Endothelial cell of umbilical vein (primary cell): ENCODE results near the gene ARHGAP30. TPM values are rescaled to one million over a fixed set of nuclear protein-coding genes. Genes with fewer than 3 reads are reported as not detected.

ENCODE experiments used
- BruUV-seq: library from RNA; stranded (reverse); fragments of 400-500 nt; replicated peaks from 2 replicates; lab custom pipeline; 2021; lab: Mats Ljungman, UMichigan
- CTCF ChIA-PET: fragments of 300-600, 350-600 bp; sonication (Branson Sonifier 250); formaldehyde crosslinking; loops from one replicate; lab custom pipeline; 2021; ENCODE audit warnings: antibody characterized with exemption, inconsistent platforms; lab: Charles Lee
- POLR2A ChIA-PET: fragments of 300-600, 350-600 bp; sonication (Branson Sonifier 250); formaldehyde crosslinking; loops from one replicate; lab custom pipeline; 2021; ENCODE audit warnings: antibody characterized with exemption, inconsistent platforms; lab: Charles Lee
- DNase-seq: peaks from one replicate; pipeline ENCODE4 v3.0.0-alpha.2; 2011; ENCODE audit warnings: low read depth, low spot score
- FAIRE-seq: peaks from 2 replicates; lab custom pipeline; 2011; peaks lifted over from hg19 to GRCh38; lab: Jason Lieb, UNC
- H2AFZ ChIP-seq: 2 replicates; pipeline ENCODE4 v1.6.0; 2012; ENCODE audit warnings: low read depth, low read length, control low read depth, inconsistent platforms
- H3K27ac ChIP-seq: 2 replicates; pipeline ENCODE4 v1.5.1; 2011; ENCODE audit warnings: low read depth, mild to moderate bottlenecking, control low read depth, low read length, moderate library complexity; ENCODE audit not compliant: insufficient read depth
- H3K27me3 ChIP-seq, 2 experiments: 2 replicates each; pipeline versions ENCODE4 v1.6.0 to v1.6.1; 2011; ENCODE audit warnings: low read length in 2 of 2, mixed read lengths in 1 of 2; ENCODE audit not compliant: control insufficient read depth in 2 of 2, insufficient read depth in 2 of 2
- H3K36me3 ChIP-seq, 2 experiments: 2 replicates in 1 of 2; 3 replicates in 1 of 2; pipeline ENCODE4 v1.5.1; 2011; ENCODE audit warnings: low read length in 2 of 2, mild to moderate bottlenecking in 1 of 2, moderate library complexity in 1 of 2; ENCODE audit not compliant: control insufficient read depth in 2 of 2, insufficient read depth in 2 of 2; ENCODE audit errors: extremely low read depth in 1 of 2
- H3K4me1 ChIP-seq: 3 replicates; pipeline ENCODE4 v1.5.1; 2011; ENCODE audit warnings: mild to moderate bottlenecking, low read length; ENCODE audit not compliant: control insufficient read depth, insufficient read depth; ENCODE audit errors: extremely low read depth
- H3K4me2 ChIP-seq: 2 replicates; pipeline ENCODE4 v1.6.1; 2011; ENCODE audit warnings: low read length, control low read depth, mixed read lengths; ENCODE audit not compliant: insufficient read depth
- H3K4me3 ChIP-seq, 3 experiments: fragments of 200-600 bp in 1 of 3; sonication (generic), shearing (Covaris generic) in 1 of 3; replicated peaks in 1 of 3; 2 replicates each; pipeline ENCODE4 v1.5.1; 2011 to 2016; ENCODE audit warnings: control low read depth in 3 of 3, low read length in 3 of 3, mild to moderate bottlenecking in 2 of 3, inconsistent platforms in 1 of 3, low read depth in 1 of 3, moderate library complexity in 1 of 3; ENCODE audit not compliant: insufficient read depth in 1 of 3
- H3K79me2 ChIP-seq: 2 replicates; pipeline ENCODE4 v1.6.0; 2012; ENCODE audit warnings: low read length, inconsistent platforms; ENCODE audit not compliant: control insufficient read depth, insufficient read depth
- H3K9ac ChIP-seq: replicated peaks from 2 replicates; pipeline ENCODE3; 2011; ENCODE audit warnings: low read length, control low read depth; ENCODE audit not compliant: insufficient read depth; ENCODE audit errors: extremely low read depth
- H3K9me1 ChIP-seq: replicated peaks from 3 replicates; pipeline ENCODE4 v1.6.0; 2011; ENCODE audit warnings: mild to moderate bottlenecking, low read length; ENCODE audit not compliant: control insufficient read depth, insufficient read depth; ENCODE audit errors: extremely low read depth
- H3K9me3 ChIP-seq: replicated peaks from 2 replicates; pipeline ENCODE4 v1.5.1; 2012; ENCODE audit warnings: low read length, inconsistent platforms; ENCODE audit not compliant: control insufficient read depth, insufficient read depth
- H4K20me1 ChIP-seq: replicated peaks from 2 replicates; pipeline ENCODE3; 2011; ENCODE audit warnings: mild to moderate bottlenecking, low read length; ENCODE audit not compliant: control insufficient read depth, insufficient read depth; ENCODE audit errors: extremely low read depth
- EZH2 ChIP-seq: IDR thresholded peaks from 2 replicates; pipeline ENCODE4 v1.6.1; 2012; ENCODE audit warnings: borderline replicate concordance, low read depth, mild to moderate bottlenecking, moderate library complexity, low read length, inconsistent platforms; ENCODE audit not compliant: severe bottlenecking
- FOS ChIP-seq: IDR thresholded peaks from 2 replicates; pipeline ENCODE4 v1.6.1; 2011; ENCODE audit warnings: mild to moderate bottlenecking, low read length, moderate library complexity, borderline replicate concordance; ENCODE audit not compliant: insufficient read depth
- GATA2 ChIP-seq: IDR thresholded peaks from 2 replicates; pipeline ENCODE4 v1.7.0; 2011; ENCODE audit warnings: low read depth, mild to moderate bottlenecking, moderate library complexity, mixed read lengths, low read length; ENCODE audit not compliant: insufficient read length, insufficient read depth
- JUN ChIP-seq: IDR thresholded peaks from 2 replicates; pipeline ENCODE4 v1.6.1; 2011; ENCODE audit warnings: borderline replicate concordance, low read depth; ENCODE audit not compliant: insufficient read length, insufficient read depth
- MYC ChIP-seq: IDR thresholded peaks from one replicate; pipeline ENCODE4 v1.6.1; 2011; ENCODE audit warnings: mild to moderate bottlenecking, low read depth, low read length
- POLR2A ChIP-seq: IDR thresholded peaks from 2 replicates; pipeline ENCODE4 v1.6.1; 2012; ENCODE audit warnings: low read depth, mild to moderate bottlenecking, control low read depth, low read length
- POLR2AphosphoS5 ChIP-seq: IDR thresholded peaks from 2 replicates; pipeline ENCODE4 v1.6.1; 2012; ENCODE audit warnings: low read depth, mild to moderate bottlenecking, control low read depth, low read length, moderate library complexity; ENCODE audit not compliant: insufficient read depth
- dilution Hi-C: fragments of 300-500 bp; cut with MboI; formaldehyde crosslinking; loops from one replicate; pipeline ENCODE4 v1.15.0; 2019; ENCODE audit warnings: low sequenced_read_pairs; ENCODE audit not compliant: extremely low pct_ligation_motif_present
- intact Hi-C: fragments of 100-400 bp; cut with micrococcal nuclease; formaldehyde crosslinking; loops from one replicate; pipeline ENCODE4 v1.10.0; 2022
- polyA plus RNA-seq, 4 experiments: library from polyadenylated mRNA; depleted of rRNA in 3 of 4; stranded (reverse) in 3 of 4; unstranded in 1 of 4; fragments of >200 nt; gene quantifications; 2 replicates each; pipeline versions ENCODE4 v1.2.1 to v1.2.3, GENCODE V29; 2011 to 2012; ENCODE audit warnings: missing spikeins in 1 of 4
- total RNA-seq: library from RNA; stranded (reverse); gene quantifications from 2 replicates; pipeline ENCODE4 v1.2.3, GENCODE V29; 2021
- TF ChIP-seq, protein P1 (sequence below), 2 donors: IDR thresholded peaks; 1 replicate in 1 of 2; 2 replicates in 1 of 2; pipeline ENCODE4 v1.5.1; 2011; ENCODE audit warnings: low read length in 2 of 2, mild to moderate bottlenecking in 2 of 2, moderate library complexity in 2 of 2, control low read depth in 1 of 2, inconsistent platforms in 1 of 2, low read depth in 1 of 2; ENCODE audit not compliant: insufficient read depth in 1 of 2; ENCODE audit errors: extremely low read depth in 1 of 2
- TF ChIP-seq, protein P2 (sequence below): IDR thresholded peaks from 2 replicates; pipeline ENCODE4 v1.6.1; 2011; ENCODE audit not compliant: insufficient read depth, insufficient read length

The ARHGAP30 gene
- total and polyA plus RNA-seq, 2 donors (not counting 3 experiments of a cell fraction or from before 2014, with no cell fraction given), result not detected

DNA sequence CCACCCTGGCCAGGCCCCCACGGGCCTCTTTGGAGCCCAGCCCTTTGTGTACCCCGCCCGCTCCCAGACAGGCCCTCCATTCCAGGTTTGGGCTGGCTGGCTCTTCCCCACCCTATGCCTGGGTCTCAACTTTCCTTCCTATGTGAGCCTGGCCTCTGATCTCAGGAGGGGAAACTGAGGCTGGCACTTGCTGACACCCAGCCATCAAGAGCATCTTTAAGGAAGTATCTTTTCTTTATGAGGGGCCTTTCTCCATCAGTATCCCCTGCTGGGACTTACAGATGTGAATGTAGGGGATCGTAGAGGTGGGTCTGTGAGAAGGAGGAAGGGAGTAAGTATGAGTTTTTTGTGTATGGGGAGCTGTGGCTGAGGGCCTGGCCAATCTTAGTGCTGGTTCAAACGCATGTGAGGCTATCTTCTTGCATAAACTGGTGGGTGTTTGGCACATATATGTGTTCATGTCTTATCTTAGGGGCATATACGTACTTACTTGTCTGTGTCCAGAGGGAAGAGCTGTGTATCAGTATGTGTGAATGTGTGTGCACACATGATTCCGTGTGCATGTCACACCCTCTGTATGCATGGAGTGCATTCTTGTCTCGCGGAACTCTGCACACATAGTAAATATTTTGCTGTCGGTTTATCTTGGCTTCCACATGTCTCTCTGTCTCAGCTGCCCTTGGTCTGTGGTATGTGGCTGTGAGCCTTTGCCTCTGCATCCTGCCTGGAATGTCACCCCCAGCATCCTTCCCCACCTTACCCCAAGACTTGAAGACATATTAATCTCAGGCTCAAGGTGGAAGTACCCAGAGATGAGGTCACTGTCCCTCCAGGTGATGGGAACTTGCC is 14.3 kb upstream of the ARHGAP30 start:
- H3K9me1 ChIP-seq, result no peaks in the 10 kb centered on the region
- H4K20me1 ChIP-seq, result no peaks in the 10 kb centered on the region
- H3K4me1 ChIP-seq, result no peaks in the 10 kb centered on the region
- DNase-seq, result no peak
- FAIRE-seq, result no peak
- no peak for TF ChIP-seq FOS
- no peak for TF ChIP-seq POLR2AphosphoS5
- TF ChIP-seq, protein P1, sequence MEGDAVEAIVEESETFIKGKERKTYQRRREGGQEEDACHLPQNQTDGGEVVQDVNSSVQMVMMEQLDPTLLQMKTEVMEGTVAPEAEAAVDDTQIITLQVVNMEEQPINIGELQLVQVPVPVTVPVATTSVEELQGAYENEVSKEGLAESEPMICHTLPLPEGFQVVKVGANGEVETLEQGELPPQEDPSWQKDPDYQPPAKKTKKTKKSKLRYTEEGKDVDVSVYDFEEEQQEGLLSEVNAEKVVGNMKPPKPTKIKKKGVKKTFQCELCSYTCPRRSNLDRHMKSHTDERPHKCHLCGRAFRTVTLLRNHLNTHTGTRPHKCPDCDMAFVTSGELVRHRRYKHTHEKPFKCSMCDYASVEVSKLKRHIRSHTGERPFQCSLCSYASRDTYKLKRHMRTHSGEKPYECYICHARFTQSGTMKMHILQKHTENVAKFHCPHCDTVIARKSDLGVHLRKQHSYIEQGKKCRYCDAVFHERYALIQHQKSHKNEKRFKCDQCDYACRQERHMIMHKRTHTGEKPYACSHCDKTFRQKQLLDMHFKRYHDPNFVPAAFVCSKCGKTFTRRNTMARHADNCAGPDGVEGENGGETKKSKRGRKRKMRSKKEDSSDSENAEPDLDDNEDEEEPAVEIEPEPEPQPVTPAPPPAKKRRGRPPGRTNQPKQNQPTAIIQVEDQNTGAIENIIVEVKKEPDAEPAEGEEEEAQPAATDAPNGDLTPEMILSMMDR (IDR thresholded peaks at IDR 0.05; ENCODE audit: extremely low read depth in 1 of 2, insufficient read depth in 1 of 2, low read depth in 1 of 2, low read length in 2 of 2), result no peak
- TF ChIP-seq POLR2A, result no peak
- TF ChIP-seq MYC, result no peak
- TF ChIP-seq JUN, result no peak
- TF ChIP-seq, protein P2, sequence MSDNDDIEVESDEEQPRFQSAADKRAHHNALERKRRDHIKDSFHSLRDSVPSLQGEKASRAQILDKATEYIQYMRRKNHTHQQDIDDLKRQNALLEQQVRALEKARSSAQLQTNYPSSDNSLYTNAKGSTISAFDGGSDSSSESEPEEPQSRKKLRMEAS, result no peak
- no peak for TF ChIP-seq EZH2
- TF ChIP-seq GATA2, result no peak
- no peak overlapping the region for H2AFZ ChIP-seq
- H3K36me3 ChIP-seq, result no peaks in the 10 kb centered on the region
- H3K9ac ChIP-seq, result no peak overlapping the region
- BruUV-seq, result no TSS peak
- intact Hi-C loops, result no loop called here
- no peaks in the 10 kb centered on the region for H3K9me3 ChIP-seq
- no peak overlapping the region for H3K4me3 ChIP-seq
- H3K79me2 ChIP-seq, result no peaks in the 10 kb centered on the region
- no peaks in the 10 kb centered on the region for H3K27me3 ChIP-seq
- dilution Hi-C loops, result no loop called here
- CTCF ChIA-PET, result interaction anchor here (1.0 to 1.9 kb wide), 3 partner anchors 10 to 87 kb away, joined by 4 to 6 read pairs (median 5); no protein-coding TSS in a partner anchor
- POLR2A ChIA-PET, result no interaction called here
- no peak overlapping the region for H3K27ac ChIP-seq
- H3K4me2 ChIP-seq, result no peak overlapping the region
